HG03139 (cell line): Measurements from ENCODE around the gene MAOB.

ENCODE experiments used
- ATAC-seq: cut with Tn5 transposase; IDR thresholded peaks from one replicate; pipeline ENCODE4 v1.9.1; 2021; ENCODE audit not compliant: unreplicated experiment

The MAOB gene

DNA sequence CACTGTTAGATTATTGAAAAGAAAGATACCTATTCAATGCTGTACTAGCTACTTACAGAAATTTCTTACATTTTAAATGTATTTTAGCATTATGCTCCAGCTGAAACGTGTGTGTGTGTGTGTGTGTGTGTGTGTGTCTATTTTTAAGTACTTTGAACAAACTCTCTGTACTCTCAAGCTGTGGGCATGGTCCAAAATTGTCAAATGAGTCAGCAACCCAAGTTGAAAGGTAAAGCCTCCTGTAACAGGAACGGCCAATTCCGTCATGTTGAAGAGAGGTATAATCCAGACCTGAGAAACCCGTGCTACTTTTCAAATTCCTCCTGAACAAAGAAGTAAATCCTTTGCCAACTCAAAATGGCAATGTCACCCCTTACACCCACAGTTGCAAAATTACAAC lies 20.5 kb downstream of the MAOB start:
- ATAC-seq, result no peak

DNA sequence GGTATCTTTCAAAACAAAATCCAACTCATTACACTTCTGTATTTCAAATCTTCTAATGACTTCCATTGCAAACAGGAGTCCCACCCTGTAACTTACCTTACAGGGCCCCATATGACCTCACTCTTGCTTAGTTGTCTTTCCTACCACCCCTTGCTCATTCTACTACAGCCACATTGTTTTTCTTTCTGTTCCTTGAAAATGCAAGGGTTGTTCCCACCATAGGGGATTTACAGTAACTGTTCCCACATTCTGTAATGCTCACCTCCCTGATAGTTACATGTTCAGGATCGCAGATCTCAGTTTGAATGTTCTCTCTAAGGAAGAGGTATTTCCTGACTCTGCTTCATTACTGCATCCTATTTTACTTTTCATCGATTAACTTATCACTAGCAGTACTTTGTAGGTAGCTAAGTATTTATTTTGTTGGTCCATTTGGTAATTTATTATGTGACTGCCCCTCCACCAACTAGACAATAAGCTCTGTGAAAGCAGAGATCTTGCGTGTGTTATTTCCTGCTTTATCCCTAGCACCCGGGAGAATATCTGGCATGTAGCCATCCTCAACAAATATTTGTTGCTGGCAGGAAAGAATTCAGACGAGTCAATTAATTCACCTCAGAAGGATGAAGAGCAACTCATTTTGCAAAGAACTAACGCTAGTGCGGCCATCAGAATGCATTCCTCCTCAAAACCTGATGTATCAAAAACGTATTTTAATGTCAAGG lies 21.4 kb downstream of the MAOB start:
- ATAC-seq, result no peak

DNA sequence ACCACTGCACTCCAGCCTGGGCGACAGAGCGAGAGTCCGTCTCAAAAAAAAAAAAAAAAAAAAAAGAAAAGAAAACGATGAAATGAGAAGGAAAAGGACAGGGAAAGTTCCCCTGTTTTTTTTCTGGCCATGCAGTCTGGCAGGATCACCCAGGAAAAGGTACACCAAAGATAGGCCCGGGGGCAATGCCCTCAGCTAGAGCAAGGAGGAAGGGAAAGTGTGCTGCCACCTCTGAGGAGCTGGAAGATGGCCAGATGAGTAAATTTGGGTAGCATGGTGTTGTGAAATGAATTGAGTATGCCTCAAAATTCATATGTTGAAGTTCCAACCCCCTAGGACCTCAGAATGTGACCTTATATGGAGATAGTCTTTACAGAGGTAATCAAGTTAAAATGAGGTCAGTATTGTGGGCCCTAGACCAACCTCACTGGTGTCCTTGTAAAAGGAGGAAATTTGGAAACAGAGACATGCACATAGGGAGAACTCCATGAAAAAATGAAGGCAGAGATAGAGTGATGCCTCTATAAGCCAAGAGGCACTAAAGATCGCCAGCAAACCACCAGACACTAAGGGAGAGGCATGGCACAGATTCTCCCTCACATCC lies 28.9 kb downstream of the MAOB start:
- ATAC-seq, result no peak

DNA sequence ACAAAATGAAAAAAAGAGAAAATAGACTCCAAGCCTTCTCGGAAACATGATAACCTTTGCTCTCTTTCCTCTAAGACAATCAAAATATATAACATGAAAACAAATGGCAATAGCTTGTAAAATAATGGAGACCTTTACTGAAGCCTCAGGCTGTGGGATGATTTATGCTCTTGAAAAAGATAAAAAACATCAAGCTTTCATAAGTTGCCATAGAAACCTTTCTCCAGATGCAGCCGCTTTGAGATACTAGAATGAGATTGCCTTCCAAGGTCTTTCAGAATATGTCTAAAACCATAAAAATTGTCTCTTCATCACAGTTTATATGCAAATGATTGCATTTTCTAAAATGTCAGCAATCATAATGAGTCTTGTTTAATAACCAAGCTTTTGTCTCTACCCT lies 31.6 kb downstream of the MAOB start:
- ATAC-seq, result no peak

DNA sequence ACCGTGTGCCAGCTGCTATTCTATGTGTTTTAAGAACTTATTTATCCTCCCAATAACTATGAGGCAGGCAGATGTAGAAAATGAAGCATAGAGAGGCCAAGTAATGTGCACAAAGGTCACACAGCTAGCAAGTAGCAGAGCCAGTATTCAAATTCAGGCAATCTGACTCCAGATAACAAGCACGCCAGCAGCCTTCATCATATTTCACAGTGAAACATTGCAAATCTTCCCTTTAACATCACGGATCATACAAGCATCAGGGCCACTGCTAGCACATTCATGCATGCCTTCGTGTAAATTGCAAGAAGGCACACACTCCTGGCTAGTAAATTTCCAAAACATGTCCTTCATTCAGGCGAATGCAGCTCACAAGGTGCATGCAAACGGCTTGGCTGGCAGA lies 33.1 kb downstream of the MAOB start:
- ATAC-seq, result no peak

DNA sequence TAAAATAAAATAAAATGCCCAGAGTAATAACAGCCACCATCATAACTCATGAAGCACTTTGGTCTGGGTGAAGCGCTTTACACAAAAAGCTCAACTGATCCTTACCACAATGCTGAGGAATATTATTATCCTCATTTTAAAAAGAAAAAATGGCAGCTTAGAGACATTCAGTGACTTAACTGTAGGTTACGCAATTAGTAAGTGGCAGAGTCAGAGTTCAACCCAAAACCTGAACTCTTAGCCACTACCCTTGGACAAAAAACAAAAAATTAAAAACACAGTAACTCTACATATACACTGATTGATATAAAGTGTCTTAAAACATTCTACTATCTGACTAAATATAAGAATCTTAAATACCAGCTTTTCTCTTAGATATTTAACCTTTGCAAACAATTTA lies 34.9 kb downstream of the MAOB start:
- no peak for ATAC-seq

DNA sequence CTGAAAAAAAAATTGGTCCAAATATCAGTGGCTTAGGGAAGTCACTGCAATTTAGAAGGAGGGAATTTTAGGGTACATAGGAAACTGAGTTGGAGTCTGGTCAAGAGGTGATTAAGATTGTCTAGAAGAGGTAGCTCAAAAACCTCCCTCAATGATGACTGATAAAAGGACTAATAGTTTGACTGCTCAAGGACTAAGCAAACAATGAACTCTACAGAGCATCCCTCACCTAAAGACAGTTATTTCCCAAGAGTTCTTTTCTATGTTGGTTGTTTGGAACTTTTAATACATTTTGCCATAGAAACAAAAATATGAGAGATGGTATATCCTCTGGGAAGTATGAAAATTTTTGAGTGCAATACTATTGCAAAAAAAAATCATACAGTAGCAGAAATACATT lies 35.7 kb downstream of the MAOB start:
- no peak for ATAC-seq

DNA sequence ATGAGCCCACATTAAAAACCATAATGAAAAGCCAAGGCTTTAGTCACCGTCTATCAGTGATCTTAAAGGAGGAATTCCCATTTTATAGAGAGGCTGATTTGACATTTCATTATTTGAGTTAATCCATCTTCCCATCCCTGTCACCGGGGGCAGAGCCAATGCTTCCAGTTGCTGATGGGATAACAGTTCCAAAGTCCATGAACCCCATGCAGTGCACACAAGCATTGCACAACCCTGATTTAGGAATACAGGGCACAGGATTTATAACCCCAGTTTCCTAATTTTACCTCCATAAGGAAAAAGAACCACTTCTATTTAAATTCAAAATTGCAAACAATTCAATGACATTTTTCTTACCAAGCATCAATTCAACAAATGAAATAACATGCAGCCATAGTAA lies 36.5 kb downstream of the MAOB start:
- no peak for ATAC-seq

DNA sequence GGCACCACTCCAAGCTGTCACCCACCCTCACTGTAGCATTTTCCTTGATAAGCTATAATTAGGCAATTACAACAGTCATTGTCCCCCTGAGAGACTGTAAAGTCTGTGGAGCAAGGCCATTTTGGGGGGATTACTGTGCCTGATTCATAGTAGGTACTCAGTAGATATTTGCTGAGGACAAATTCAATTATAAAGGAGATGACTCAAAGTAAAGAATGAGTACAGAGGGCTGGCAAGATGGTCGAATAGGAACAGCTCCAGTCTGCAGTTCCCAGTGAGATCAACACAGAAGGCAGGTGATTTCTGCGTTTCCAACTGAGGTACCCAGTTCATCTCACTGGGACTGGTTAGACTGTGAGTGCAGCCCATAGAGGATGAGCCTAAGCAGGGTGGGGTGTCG lies 42.0 kb downstream of the MAOB start:
- ATAC-seq, result no peak

DNA sequence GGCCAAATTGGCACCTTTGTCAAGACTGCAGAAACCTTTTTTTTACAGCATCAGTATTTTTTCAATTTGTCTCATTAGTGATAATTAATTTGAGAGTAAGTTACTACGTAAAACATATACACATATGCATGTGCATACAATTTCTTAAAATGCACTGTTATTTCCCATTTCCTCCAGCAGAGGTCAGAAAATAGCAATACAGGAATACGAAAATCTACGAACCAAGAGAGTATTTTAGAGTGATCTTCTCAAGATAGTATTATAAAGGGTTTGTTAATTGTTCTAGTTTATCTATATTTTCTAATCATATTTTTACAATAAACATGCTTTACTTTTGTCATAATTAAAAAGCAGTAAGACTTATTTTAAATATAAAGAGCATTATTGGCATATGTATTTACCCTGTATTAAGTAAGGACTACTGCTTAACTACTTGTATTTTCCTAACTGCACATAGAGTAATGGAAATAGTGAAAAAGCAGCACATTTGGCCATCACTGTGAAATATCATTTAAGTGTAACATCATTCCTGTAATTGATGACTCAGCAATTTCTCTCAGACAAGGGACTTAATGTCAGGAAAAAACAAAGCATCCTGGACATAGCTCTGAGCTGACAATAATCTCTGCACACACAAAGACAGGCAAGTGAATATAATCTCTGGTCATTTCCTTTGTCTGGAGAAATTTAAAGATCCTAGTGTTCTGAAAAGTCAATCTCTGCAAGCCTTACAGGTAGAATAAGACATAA lies 45.6 kb downstream of the MAOB start:
- ATAC-seq, result no peak

DNA sequence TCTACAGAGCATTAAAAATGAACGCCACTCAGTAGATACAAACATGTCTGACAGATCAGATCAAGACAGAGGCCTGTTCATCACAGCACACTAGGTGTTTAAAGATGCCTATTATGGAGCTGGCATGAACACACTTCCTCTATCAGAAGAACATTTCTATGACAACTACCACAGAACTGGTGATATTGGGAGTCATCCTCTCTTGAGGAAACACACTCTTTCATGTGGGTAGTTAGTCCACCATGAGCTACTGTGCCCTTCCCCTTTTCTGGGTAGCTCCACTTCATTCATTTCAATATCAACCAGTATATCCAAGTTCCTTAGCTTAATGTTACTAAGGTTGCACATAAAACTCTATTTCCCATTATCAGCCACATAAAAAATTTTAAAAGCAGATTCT lies 46.7 kb downstream of the MAOB start:
- ATAC-seq, result no peak

DNA sequence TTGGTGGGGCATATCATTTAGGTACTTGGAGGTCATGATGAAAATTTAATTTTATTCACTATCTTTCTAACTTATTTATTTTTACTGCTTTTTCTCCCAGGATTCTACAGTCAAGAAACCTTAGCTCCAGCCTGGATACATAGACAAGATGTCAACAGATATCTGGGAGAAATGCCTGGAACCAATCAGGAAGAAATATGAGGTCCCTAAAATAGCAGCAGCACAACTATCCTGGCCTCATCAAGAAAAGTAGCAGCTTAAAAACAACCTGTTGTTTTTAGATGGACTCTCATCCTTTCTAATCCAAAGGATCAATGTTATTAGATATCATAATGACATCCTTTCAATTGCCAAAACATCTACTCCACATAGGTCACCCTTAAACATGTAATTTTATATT lies 54.5 kb downstream of the MAOB start:
- no peak for ATAC-seq

DNA sequence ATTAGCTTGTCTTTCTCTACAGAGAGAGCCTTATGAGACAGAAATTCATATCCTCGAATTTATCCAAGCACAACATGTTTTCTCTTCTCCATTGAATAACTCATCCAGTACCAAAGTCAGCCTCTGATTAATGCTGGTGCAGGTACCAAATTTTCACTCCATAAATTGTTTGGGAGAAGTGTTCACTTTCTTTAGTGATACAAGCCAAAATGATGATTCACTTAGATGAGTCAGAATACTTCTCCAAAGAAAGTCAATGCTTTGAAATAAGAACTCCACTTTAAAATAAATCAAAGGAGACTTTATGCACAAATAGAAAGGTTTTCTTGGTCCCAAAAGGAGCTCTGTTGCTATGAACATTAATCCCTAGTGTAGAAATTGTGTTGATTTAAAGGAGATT lies 60.2 kb downstream of the MAOB start:
- no peak for ATAC-seq

DNA sequence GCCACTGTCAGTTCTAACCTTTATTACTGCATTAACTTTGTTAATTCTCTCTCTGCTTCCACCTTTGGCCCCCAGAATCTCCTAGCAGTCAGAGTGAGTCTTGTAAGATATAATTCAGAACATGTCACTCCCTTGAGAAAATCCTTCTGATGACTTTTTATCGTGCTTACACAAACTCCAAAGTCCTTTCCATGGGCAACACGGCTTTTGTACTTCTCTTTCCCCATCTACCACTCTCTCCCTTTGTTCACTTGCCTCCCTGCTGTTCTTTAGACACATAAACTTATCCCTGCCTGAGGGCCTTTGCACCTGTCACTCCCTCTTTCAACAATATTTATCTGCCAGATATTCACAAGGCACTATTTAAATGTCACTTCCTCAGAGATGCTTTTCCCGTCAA lies 64.8 kb downstream of the MAOB start:
- ATAC-seq, result no peak

DNA sequence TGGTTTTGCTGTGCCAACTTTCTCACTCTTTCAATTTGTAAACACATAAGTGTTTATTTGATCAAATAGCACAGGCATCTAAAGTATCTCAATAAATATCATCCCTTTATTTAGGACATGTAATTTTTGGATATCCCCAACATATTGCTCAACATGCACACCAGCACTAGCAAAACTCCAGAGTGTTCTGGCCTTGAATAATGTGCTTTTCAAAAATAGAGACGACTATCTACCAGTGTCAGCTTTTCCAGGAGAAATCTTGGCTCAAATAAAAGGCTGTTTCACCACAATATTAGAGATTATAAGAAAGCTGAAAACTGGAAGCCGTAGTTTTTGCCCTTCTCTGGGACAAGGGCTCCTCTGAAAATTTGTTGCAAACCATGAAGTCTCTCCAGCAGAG lies 67.0 kb downstream of the MAOB start:
- no peak for ATAC-seq

DNA sequence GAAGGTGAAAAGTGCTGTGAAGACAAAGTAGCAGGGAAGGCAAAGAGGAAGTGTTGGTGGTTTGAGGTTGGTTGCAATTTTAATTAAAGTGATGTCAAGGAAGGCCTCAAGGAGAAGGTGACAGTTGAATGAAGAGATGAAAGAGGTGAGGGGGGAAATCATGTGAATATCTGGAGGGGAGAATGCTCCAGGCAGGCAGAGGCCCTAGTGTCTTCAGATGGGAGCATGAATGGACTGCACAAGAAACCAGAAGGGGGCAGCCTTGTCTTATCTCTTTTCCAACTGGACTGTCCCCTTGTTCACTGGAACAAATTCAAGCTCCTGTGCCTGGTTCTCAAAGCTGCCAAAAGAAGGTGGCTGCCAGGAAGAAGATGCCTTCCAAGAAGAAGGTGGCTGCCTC lies 68.4 kb downstream of the MAOB start:
- no peak for ATAC-seq

DNA sequence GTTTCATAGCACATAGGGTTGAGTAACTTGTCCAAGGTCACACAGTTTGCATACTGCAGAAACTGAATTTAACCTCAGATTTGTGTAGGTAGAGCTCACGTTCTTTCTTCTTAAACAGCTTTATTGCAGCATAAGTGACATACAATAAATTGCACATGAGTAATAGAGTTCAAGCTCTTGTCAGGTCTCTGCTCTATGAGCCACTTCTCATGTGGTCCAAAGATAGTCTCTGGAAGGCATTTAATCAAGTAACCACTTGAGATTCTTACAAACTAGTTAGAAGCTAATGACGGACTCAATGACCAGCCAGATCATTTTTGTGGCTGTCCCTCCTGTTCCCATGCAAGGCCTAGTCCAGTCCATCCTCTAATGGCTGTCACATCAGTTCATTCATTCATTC lies 68.9 kb downstream of the MAOB start:
- ATAC-seq, result no peak

DNA sequence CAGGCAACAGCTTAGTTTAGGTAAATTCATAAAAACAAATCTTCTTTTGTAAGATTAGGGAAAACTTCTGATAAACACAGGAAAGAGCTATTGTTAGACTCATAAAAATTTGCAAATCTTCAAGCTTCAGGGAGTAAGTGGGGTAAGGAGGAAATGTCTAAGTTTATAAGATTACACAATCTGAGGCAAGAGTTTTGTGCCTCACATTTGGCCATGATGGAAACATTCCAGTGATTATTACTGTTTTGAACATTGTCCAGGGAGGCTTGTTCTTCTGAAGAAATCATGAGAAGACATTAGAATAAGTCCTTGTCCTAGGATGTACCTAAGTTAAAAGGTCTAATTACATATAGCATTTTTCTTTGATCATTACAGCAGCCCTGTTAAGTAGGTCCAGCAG lies 72.8 kb downstream of the MAOB start:
- ATAC-seq, result no peak

DNA sequence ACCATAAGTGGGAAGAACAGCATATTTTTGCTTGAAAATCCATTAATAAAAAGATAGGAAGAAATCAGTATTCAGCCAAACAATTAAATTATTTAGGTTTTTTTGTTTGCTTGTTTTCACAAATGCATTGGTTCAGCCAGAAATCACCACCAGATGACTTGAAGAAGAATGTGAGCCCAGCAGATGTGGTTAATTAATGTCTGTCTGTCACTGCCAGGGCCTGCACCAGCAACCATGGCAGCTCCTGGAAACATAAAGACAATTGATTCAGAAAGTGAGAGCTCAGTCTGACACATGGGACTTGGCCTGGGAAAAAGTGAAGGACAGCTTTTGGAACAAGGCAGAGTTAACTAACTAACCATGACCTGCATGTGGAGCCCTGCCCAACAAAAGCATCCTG lies 74.0 kb downstream of the MAOB start:
- ATAC-seq, result no peak

DNA sequence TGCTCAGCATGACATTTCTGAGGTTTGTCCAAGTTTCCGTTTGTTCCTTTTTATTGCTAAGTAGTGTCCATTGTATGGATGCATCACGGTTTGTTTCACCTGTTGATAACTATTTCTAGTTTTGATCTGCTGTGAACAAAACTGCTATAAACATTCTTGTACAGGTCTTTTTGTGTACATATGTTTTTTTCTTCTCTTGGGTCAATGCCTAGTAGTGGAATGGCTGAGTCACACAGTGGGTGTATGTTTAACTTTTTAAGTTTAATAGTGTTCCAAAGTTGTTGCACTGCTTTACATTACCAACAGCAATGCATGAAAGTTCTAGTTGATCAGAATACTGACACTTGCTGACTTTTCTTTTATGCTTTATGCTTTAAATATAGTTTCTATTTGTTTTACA lies 76.7 kb downstream of the MAOB start:
- ATAC-seq, result no peak

DNA sequence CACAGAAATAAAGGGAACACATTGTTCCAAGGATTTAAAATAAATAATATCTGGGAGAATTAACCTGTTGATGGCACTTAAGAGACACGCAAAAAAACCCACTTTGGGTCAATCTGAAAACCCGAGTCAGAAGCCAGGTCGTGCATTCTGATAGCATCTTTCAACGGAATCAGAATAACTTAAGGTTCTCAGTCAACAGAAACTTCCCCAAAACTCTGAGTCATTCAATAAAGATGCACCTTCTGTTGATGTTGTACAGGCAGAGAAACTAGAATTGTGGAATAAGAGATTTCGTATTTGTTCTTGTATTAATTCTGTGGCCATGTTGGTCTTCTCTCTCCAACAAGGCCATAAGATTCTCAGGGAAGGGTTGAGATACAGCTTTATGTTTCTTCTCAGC lies 78.2 kb downstream of the MAOB start:
- ATAC-seq, result no peak

DNA sequence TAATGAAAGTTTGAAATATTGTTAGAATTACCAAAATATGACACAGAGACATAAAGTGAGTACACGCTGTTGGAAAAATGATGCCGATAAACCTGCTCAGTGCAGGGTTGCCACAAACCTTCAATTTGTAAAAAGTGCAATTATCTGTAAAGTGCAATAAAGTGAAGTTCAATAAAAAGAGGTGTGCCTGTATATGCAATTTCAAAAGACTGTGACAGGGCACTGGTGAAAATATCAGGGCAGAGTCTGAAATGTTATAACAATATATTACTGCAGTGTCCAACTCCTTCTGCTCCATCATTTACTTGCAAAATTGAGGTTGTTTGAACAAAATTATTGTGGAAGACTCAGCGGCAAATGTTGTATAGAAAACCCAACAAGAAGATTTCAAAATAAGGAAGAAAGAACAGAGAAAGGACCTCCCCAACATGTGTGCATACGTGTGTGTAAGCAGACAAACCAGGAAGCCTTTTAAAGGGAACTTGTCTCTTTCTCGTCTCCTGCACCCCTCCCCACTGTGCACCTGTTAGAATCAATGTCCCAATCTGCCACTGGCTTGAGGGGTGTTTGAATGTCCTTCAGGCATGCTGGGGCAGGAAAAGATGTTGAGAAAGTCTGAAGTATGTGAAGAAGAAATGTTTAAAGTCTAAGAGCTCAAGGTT lies 96.2 kb downstream of the MAOB start:
- no peak for ATAC-seq
